ENCODE results near the gene IDUA. TPM values are rescaled to one million over a fixed set of nuclear protein-coding genes. Genes with fewer than 3 reads are reported as not detected.
A peak's percentile ranks its signal among the peaks of the same experiment; 100 is the strongest.

Gene IDUA
- total RNA-seq, 4 donors from 2014 or later: 11.0 to 33.1 (median 19.7) TPM

- TF ChIP-seq POLR2AphosphoS5 (IDR thresholded peaks at IDR 0.05) (no peak), EP300 (IDR thresholded peaks at IDR 0.05) (no peak), CTCF (IDR thresholded peaks at IDR 0.05) (no peak), POLR2A (IDR thresholded peaks at IDR 0.05) (no peak)
- no peak for DNase-seq (ENCODE audit: low spot score in 2 of 2)
- H3K27ac ChIP-seq: no peak overlapping the region
- WGBS: 83% methylated on average over 17 of the region's 17 CpGs
- H3K9me3 ChIP-seq: no peaks in the 10 kb centered on the region
- peaks cover 33% of the 10 kb centered on the region for H3K27me3 ChIP-seq
- H3K4me1 ChIP-seq: peaks cover 69% of the 10 kb centered on the region
- H3K4me3 ChIP-seq: no peak overlapping the region
- H3K36me3 ChIP-seq: no peaks in the 10 kb centered on the region
These were observed 55.7 kb downstream of the IDUA start for GRCh38 chr4:1042352-1043055.

GRCh38 chr4:1043162-1043561, 56.3 kb downstream of the IDUA start:
- no peaks in the 10 kb centered on the region for H3K9me3 ChIP-seq
- H3K4me3 ChIP-seq: no peak overlapping the region
- no peak for DNase-seq (ENCODE audit: low spot score in 2 of 2)
- H3K36me3 ChIP-seq: no peaks in the 10 kb centered on the region
- H3K4me1 ChIP-seq: peaks cover 69% of the 10 kb centered on the region
- no peak for TF ChIP-seq POLR2AphosphoS5 (IDR thresholded peaks at IDR 0.05)
- no peak for TF ChIP-seq CTCF (IDR thresholded peaks at IDR 0.05)
- no peak for TF ChIP-seq EP300 (IDR thresholded peaks at IDR 0.05)
- no peak for TF ChIP-seq POLR2A (IDR thresholded peaks at IDR 0.05)
- 55% methylated on average over 2 of the region's 7 CpGs for WGBS
- no peak overlapping the region for H3K27ac ChIP-seq
- H3K27me3 ChIP-seq: peaks cover 33% of the 10 kb centered on the region

GRCh38 chr4:1043651-1044468, 57.0 kb downstream of the IDUA start:
- Histone ChIP-seq H3K4me1 (peaks cover 69% of the 10 kb centered on the region), H3K4me3 (no peak overlapping the region), H3K27me3 (peaks cover 37% of the 10 kb centered on the region), H3K9me3 (no peaks in the 10 kb centered on the region), H3K27ac (peak overlapping the region; percentile 12), H3K36me3 (no peaks in the 10 kb centered on the region)
- no peak for TF ChIP-seq POLR2A (IDR thresholded peaks at IDR 0.05)
- TF ChIP-seq POLR2AphosphoS5 (IDR thresholded peaks at IDR 0.05): peak; percentile 43 to 84 (median 50)
- TF ChIP-seq EP300 (IDR thresholded peaks at IDR 0.05): no peak
- TF ChIP-seq CTCF (IDR thresholded peaks at IDR 0.05): no peak
- DNase-seq (ENCODE audit: low spot score in 2 of 2): peak; percentile 95
- WGBS: 25% methylated on average over 27 of the region's 36 CpGs

GRCh38 chr4:1044469-1045192, 57.8 kb downstream of the IDUA start:
- H3K27ac ChIP-seq: peak overlapping the region; percentile 12

More at GRCh38 chr4:1044469-1045192, 57.8 kb downstream of the IDUA start:
- WGBS: 89% methylated on average over 7 of the region's 12 CpGs
- Histone ChIP-seq H3K4me1 (peaks cover 61% of the 10 kb centered on the region), H3K27me3 (peaks cover 42% of the 10 kb centered on the region), H3K9me3 (no peaks in the 10 kb centered on the region), H3K36me3 (no peaks in the 10 kb centered on the region), H3K4me3 (no peak overlapping the region)
- no peak for DNase-seq (ENCODE audit: low spot score in 2 of 2)
- TF ChIP-seq CTCF (IDR thresholded peaks at IDR 0.05): no peak
- no peak for TF ChIP-seq POLR2AphosphoS5 (IDR thresholded peaks at IDR 0.05)
- TF ChIP-seq POLR2A (IDR thresholded peaks at IDR 0.05): no peak
- TF ChIP-seq EP300 (IDR thresholded peaks at IDR 0.05): no peak
